ENCODE measurements around the gene HDAC11. TPM values are rescaled to one million over a fixed set of nuclear protein-coding genes. Genes with fewer than 3 reads are reported as not detected.

HDAC11 gene
- total RNA-seq, 4 donors from 2014 or later = 20.6 to 28.3 (median 22.8) TPM

GRCh38 chr3:13532085-13532484 lies 52.0 kb downstream of the HDAC11 start:
- WGBS, 2 donors = 63 to 69% methylated on average over 9 of the region's 9 CpGs

GRCh38 chr3:13532631-13533030 lies 52.5 kb downstream of the HDAC11 start:
- DNase-seq (ENCODE audit: low spot score in 2 of 2) = no peak
- intact Hi-C loops (cut with DNase I; ENCODE audit: low total_unique reads) = no loop called here
- WGBS, 2 donors = 42 to 54% methylated on average over 5 of the region's 5 CpGs
- TF ChIP-seq CTCF (IDR thresholded peaks at IDR 0.05) (no peak), POLR2A (IDR thresholded peaks at IDR 0.05) (no peak)
- H3K4me3 ChIP-seq (ENCODE audit: low read depth, poor library complexity, severe bottlenecking) = no peak overlapping the region

More at GRCh38 chr3:13532085-13532484, 52.0 kb downstream of the HDAC11 start:
- intact Hi-C loops (cut with DNase I; ENCODE audit: low total_unique reads) = no loop called here
- no peak overlapping the region for H3K4me3 ChIP-seq (ENCODE audit: low read depth, poor library complexity, severe bottlenecking)
- DNase-seq (ENCODE audit: low spot score in 2 of 2) = peak in 1 of 2 donors; percentile 64
- TF ChIP-seq CTCF (IDR thresholded peaks at IDR 0.05) (no peak), POLR2A (IDR thresholded peaks at IDR 0.05) (no peak)

GRCh38 chr3:13533885-13534301 lies 53.8 kb downstream of the HDAC11 start:
- intact Hi-C loops (cut with DNase I; ENCODE audit: low total_unique reads) = no loop called here
- TF ChIP-seq CTCF (IDR thresholded peaks at IDR 0.05) = no peak
- TF ChIP-seq POLR2A (IDR thresholded peaks at IDR 0.05) = no peak
- 27 to 47% methylated on average over 7 to 8 of the region's 8 CpGs for WGBS, 2 donors

GRCh38 chr3:13535526-13535875 lies 55.4 kb downstream of the HDAC11 start:
- intact Hi-C loops (cut with DNase I; ENCODE audit: low total_unique reads) = no loop called here
- DNase-seq (ENCODE audit: low spot score in 2 of 2) = no peak
- WGBS, 2 donors = 80 to 88% methylated on average over 10 of the region's 10 CpGs
- TF ChIP-seq POLR2A (IDR thresholded peaks at IDR 0.05) = no peak
- TF ChIP-seq CTCF (IDR thresholded peaks at IDR 0.05) = no peak
- H3K4me3 ChIP-seq (ENCODE audit: low read depth, poor library complexity, severe bottlenecking) = no peak overlapping the region

More at GRCh38 chr3:13533885-13534301, 53.8 kb downstream of the HDAC11 start:
- H3K4me3 ChIP-seq (ENCODE audit: low read depth, poor library complexity, severe bottlenecking) = no peak overlapping the region
- no peak for DNase-seq (ENCODE audit: low spot score in 2 of 2)

GRCh38 chr3:13535905-13536304 lies 55.8 kb downstream of the HDAC11 start:
- intact Hi-C loops (cut with DNase I; ENCODE audit: low total_unique reads) = no loop called here
- H3K4me3 ChIP-seq (ENCODE audit: low read depth, poor library complexity, severe bottlenecking) = no peak overlapping the region
- TF ChIP-seq POLR2A (IDR thresholded peaks at IDR 0.05) = no peak
- TF ChIP-seq CTCF (IDR thresholded peaks at IDR 0.05) = no peak
- WGBS, 2 donors = 31 to 54% methylated on average over 8 to 9 of the region's 9 CpGs
- peak in 1 of 2 donors; percentile 84 for DNase-seq (ENCODE audit: low spot score in 2 of 2)

- WGBS, 2 donors = 66 to 83% methylated on average over 3 of the region's 3 CpGs
- TF ChIP-seq POLR2A (IDR thresholded peaks at IDR 0.05) (no peak), CTCF (IDR thresholded peaks at IDR 0.05) (no peak)
- intact Hi-C loops (cut with DNase I; ENCODE audit: low total_unique reads) = no loop called here
- no peak overlapping the region for H3K4me3 ChIP-seq (ENCODE audit: low read depth, poor library complexity, severe bottlenecking)
- DNase-seq (ENCODE audit: low spot score in 2 of 2) = no peak
Measured at GRCh38 chr3:13536432-13536831, 56.3 kb downstream of the HDAC11 start.
